Endodermal cell (in vitro differentiated cells): Measurements from ENCODE around the gene MCTS1. TPM values are rescaled to one million over a fixed set of nuclear protein-coding genes. Genes with fewer than 3 reads are reported as not detected.

Experiments
- DNase-seq: peaks from one replicate; pipeline ENCODE4 v3.0.0-alpha.2; 2017
- H3K27ac ChIP-seq: 2 replicates; pipeline ENCODE4 v1.5.1; 2013; ENCODE audit warnings: mild to moderate bottlenecking, low read depth, low read length, moderate library complexity
- H3K27me3 ChIP-seq: 2 replicates; pipeline ENCODE4 v1.6.1; 2013; ENCODE audit warnings: mild to moderate bottlenecking, low read length, moderate library complexity; ENCODE audit not compliant: insufficient read depth, control insufficient read depth, poor library complexity, severe bottlenecking
- H3K36me3 ChIP-seq: 2 replicates; pipeline ENCODE4 v1.7.0; 2013; ENCODE audit warnings: mild to moderate bottlenecking, low read length, moderate library complexity; ENCODE audit not compliant: control insufficient read depth, insufficient read depth
- H3K4me1 ChIP-seq: one replicate; pipeline ENCODE4 v1.7.0; 2013; ENCODE audit warnings: low read length; ENCODE audit not compliant: control insufficient read depth, insufficient read depth
- H3K4me3 ChIP-seq: 2 replicates; pipeline ENCODE4 v1.5.1; 2013; ENCODE audit warnings: mild to moderate bottlenecking, low read length, moderate library complexity
- H3K9ac ChIP-seq: 2 replicates; pipeline ENCODE4 v1.6.1; 2013; ENCODE audit warnings: mild to moderate bottlenecking, low read length, moderate library complexity; ENCODE audit not compliant: poor library complexity, severe bottlenecking; ENCODE audit errors: extremely low read depth
- H3K9me3 ChIP-seq: 2 replicates; pipeline ENCODE4 v1.6.1; 2013; ENCODE audit warnings: mild to moderate bottlenecking, low read length, moderate library complexity; ENCODE audit not compliant: control insufficient read depth
- H3K27ac Mint-ChIP-seq: 2 replicates; pipeline ENCODE4 v1.8.0; 2020; ENCODE audit warnings: mixed read lengths
- H3K27me3 Mint-ChIP-seq: 2 replicates; pipeline ENCODE4 v1.8.0; 2021; ENCODE audit warnings: mild to moderate bottlenecking, mixed read lengths; ENCODE audit not compliant: insufficient read depth
- H3K36me3 Mint-ChIP-seq: 2 replicates; pipeline ENCODE4 v1.8.0; 2020; ENCODE audit warnings: low read depth, mixed read lengths
- H3K4me1 Mint-ChIP-seq: 2 replicates; pipeline ENCODE4 v1.8.0; 2020; ENCODE audit warnings: mixed read lengths
- H3K4me3 Mint-ChIP-seq: 2 replicates; pipeline ENCODE4 v1.8.0; 2020; ENCODE audit warnings: mild to moderate bottlenecking, moderate library complexity, mixed read lengths
- H3K9me3 Mint-ChIP-seq: 2 replicates; pipeline ENCODE4 v1.8.0; 2020; ENCODE audit warnings: mild to moderate bottlenecking, mixed read lengths
- CTCF ChIP-seq: fragments of 200-600 bp; sonication (generic); conservative IDR thresholded peaks from 2 replicates; pipeline ENCODE4 v1.5.0; 2021; ENCODE audit warnings: antibody characterized with exemption, mild to moderate bottlenecking
- WGBS, 2 experiments: methylation state at CpG; one replicate each; pipeline versions ENCODE4 v1.1.5 to v1.1.7; 2013; ENCODE audit warnings: missing lambda C conversion rate in 2 of 2, mixed read lengths in 1 of 2; ENCODE audit not compliant: insufficient coverage in 1 of 2, insufficient read length in 1 of 2; 5-methylcytosine and 5-hydroxymethylcytosine counted together
- total RNA-seq, 2 donors: library from RNA; stranded (reverse); fragmentation: NEBNext Ultra II Directional in 1 of 2; extraction: Animal tissue kit (Norgen Biotek cat#: 25700) in 1 of 2; gene quantifications; 2 replicates in 1 of 2; 3 replicates in 1 of 2; pipeline ENCODE4 v1.2.1, GENCODE V29; 2021

Gene MCTS1
- total RNA-seq, 2 donors from 2014 or later: 24.0 to 27.3 TPM

GRCh38 chrX:120660637-120661036, 56.7 kb downstream of the MCTS1 start:
- 82% methylated on average over 5 of the region's 6 CpGs; no CpG with 5 or more reads in 1 of the 2 experiments for WGBS, 2 experiments
- Histone ChIP-seq H3K4me1 (no peaks in the 10 kb centered on the region), H3K27me3 (no peaks in the 10 kb centered on the region), H3K27ac (no peak overlapping the region), H3K9me3 (no peaks in the 10 kb centered on the region), H3K36me3 (no peaks in the 10 kb centered on the region), H3K4me3 (no peak overlapping the region), H3K9ac (no peak overlapping the region)
- Mint-ChIP-seq H3K4me1 (peaks cover 4% of the 10 kb centered on the region), H3K9me3 (peaks cover 46% of the 10 kb centered on the region), H3K27ac (no peak overlapping the region), H3K36me3 (no peaks in the 10 kb centered on the region), H3K27me3 (no peaks in the 10 kb centered on the region), H3K4me3 (no peak overlapping the region)
- no peak for DNase-seq
- no peak for TF ChIP-seq CTCF

Other genes with a start within 250 kb of the MCTS1 start
- gene ATP1B4, start 242.0 kb upstream of the MCTS1 start, total RNA-seq: not detected
- 10 to 100 TPM; 33.5 to 34.7 TPM for gene LAMP2, start 134.8 kb upstream of the MCTS1 start, total RNA-seq
- gene CUL4B, start 43.1 kb upstream of the MCTS1 start, total RNA-seq: 10 to 100 TPM; 47.7 to 51.8 TPM
- gene C1GALT1C1, start 26.0 kb downstream of the MCTS1 start, total RNA-seq: 10 to 100 TPM; 16.6 to 17.9 TPM